ENCODE data around the gene YAP1.
A peak's percentile ranks its signal among the peaks of the same experiment; 100 is the strongest.

Gene YAP1

GRCh38 chr11:102241026-102241425 is 130.8 kb downstream of the YAP1 start:
- H3K9ac ChIP-seq (ENCODE audit: low read depth, low read length) = no peak overlapping the region
- no peaks in the 10 kb centered on the region for H3K36me3 ChIP-seq (ENCODE audit: insufficient read depth, low read length)
- ATAC-seq (ENCODE audit: insufficient read depth, low read depth) = peak; percentile 62
- no peak overlapping the region for H2AFZ ChIP-seq (ENCODE audit: low read depth, low read length)
- H3K79me2 ChIP-seq (ENCODE audit: insufficient read depth, low read length) = no peaks in the 10 kb centered on the region
- no peaks in the 10 kb centered on the region for H3K27me3 ChIP-seq (ENCODE audit: insufficient read depth, low read length, poor library complexity)
- H3K4me2 ChIP-seq (ENCODE audit: insufficient read depth, low read length) = no peak overlapping the region
- no peak overlapping the region for H3K4me3 ChIP-seq (ENCODE audit: low read depth in 1 of 2, low read length in 2 of 2)
- no peak for DNase-seq
- H3K9me3 ChIP-seq (ENCODE audit: insufficient read depth, low read length, severe bottlenecking) = no peaks in the 10 kb centered on the region
- H3K4me1 ChIP-seq (ENCODE audit: insufficient read depth, low read length) = no peaks in the 10 kb centered on the region
- no peak overlapping the region for H3K27ac ChIP-seq (ENCODE audit: low read length)
- H4K20me1 ChIP-seq (ENCODE audit: insufficient read depth, low read length) = no peaks in the 10 kb centered on the region
- TF ChIP-seq CTCF (IDR thresholded peaks at IDR 0.05; ENCODE audit: borderline replicate concordance, extremely low read depth, low read length, poor library complexity, severe bottlenecking) = no peak
- no peak for TF ChIP-seq EZH2 (IDR thresholded peaks at IDR 0.05; ENCODE audit: borderline replicate concordance, low read depth, low read length, severe bottlenecking)

- no peak overlapping the region for H3K4me2 ChIP-seq (ENCODE audit: insufficient read depth, low read length)
- TF ChIP-seq CTCF (IDR thresholded peaks at IDR 0.05; ENCODE audit: borderline replicate concordance, extremely low read depth, low read length, poor library complexity, severe bottlenecking) (no peak), EZH2 (IDR thresholded peaks at IDR 0.05; ENCODE audit: borderline replicate concordance, low read depth, low read length, severe bottlenecking) (no peak)
- no peak overlapping the region for H3K4me3 ChIP-seq (ENCODE audit: low read depth in 1 of 2, low read length in 2 of 2)
- H3K4me1 ChIP-seq (ENCODE audit: insufficient read depth, low read length) = no peaks in the 10 kb centered on the region
- no peaks in the 10 kb centered on the region for H3K79me2 ChIP-seq (ENCODE audit: insufficient read depth, low read length)
- H3K27me3 ChIP-seq (ENCODE audit: insufficient read depth, low read length, poor library complexity) = no peaks in the 10 kb centered on the region
- H2AFZ ChIP-seq (ENCODE audit: low read depth, low read length) = no peak overlapping the region
- no peaks in the 10 kb centered on the region for H3K36me3 ChIP-seq (ENCODE audit: insufficient read depth, low read length)
- H4K20me1 ChIP-seq (ENCODE audit: insufficient read depth, low read length) = no peaks in the 10 kb centered on the region
- H3K9me3 ChIP-seq (ENCODE audit: insufficient read depth, low read length, severe bottlenecking) = no peaks in the 10 kb centered on the region
- H3K27ac ChIP-seq (ENCODE audit: low read length) = no peak overlapping the region
- no peak for DNase-seq
- H3K9ac ChIP-seq (ENCODE audit: low read depth, low read length) = no peak overlapping the region
- ATAC-seq (ENCODE audit: insufficient read depth, low read depth) = no peak
Measured at GRCh38 chr11:102243399-102243884, 133.2 kb downstream of the YAP1 start.

GRCh38 chr11:102244681-102245409 is 134.6 kb downstream of the YAP1 start:
- Histone ChIP-seq H3K4me3 (ENCODE audit: low read depth in 1 of 2, low read length in 2 of 2) (no peak overlapping the region), H3K4me2 (ENCODE audit: insufficient read depth, low read length) (no peak overlapping the region), H3K9me3 (ENCODE audit: insufficient read depth, low read length, severe bottlenecking) (no peaks in the 10 kb centered on the region), H3K79me2 (ENCODE audit: insufficient read depth, low read length) (no peaks in the 10 kb centered on the region), H3K27ac (ENCODE audit: low read length) (no peak overlapping the region), H2AFZ (ENCODE audit: low read depth, low read length) (no peak overlapping the region), H3K27me3 (ENCODE audit: insufficient read depth, low read length, poor library complexity) (no peaks in the 10 kb centered on the region), H4K20me1 (ENCODE audit: insufficient read depth, low read length) (no peaks in the 10 kb centered on the region), H3K4me1 (ENCODE audit: insufficient read depth, low read length) (no peaks in the 10 kb centered on the region), H3K36me3 (ENCODE audit: insufficient read depth, low read length) (no peaks in the 10 kb centered on the region), H3K9ac (ENCODE audit: low read depth, low read length) (no peak overlapping the region)
- DNase-seq = no peak
- no peak for ATAC-seq (ENCODE audit: insufficient read depth, low read depth)
- TF ChIP-seq CTCF (IDR thresholded peaks at IDR 0.05; ENCODE audit: borderline replicate concordance, extremely low read depth, low read length, poor library complexity, severe bottlenecking) (no peak), EZH2 (IDR thresholded peaks at IDR 0.05; ENCODE audit: borderline replicate concordance, low read depth, low read length, severe bottlenecking) (no peak)

Data from DND-41 (cell line).